BJ (cell line): ENCODE results near the gene RBM26. TPM values are rescaled to one million over a fixed set of nuclear protein-coding genes. Genes with fewer than 3 reads are reported as not detected.

Source experiments
- CTCF ChIA-PET: fragments of 350-600 bp; formaldehyde crosslinking; extraction: SDS; loops from one replicate; lab custom pipeline; 2021; ENCODE audit warnings: antibody characterized with exemption, inconsistent platforms; lab: Yijun Ruan, JAX
- POLR2A ChIA-PET: fragments of 300-600 bp; sonication (Branson Sonifier 250); formaldehyde crosslinking; extraction: SDS; loops from one replicate; lab custom pipeline; 2021; ENCODE audit warnings: antibody characterized with exemption; lab: Charles Lee
- DNase-seq: peaks from one replicate; pipeline ENCODE4 v3.0.0-alpha.2; 2011; ENCODE audit warnings: low read depth
- H3K27me3 ChIP-seq: 2 replicates; pipeline ENCODE4 v1.6.0; 2011; ENCODE audit warnings: low read length; ENCODE audit not compliant: control insufficient read depth, insufficient read depth
- H3K36me3 ChIP-seq: 2 replicates; pipeline ENCODE4 v1.5.1; 2011; ENCODE audit warnings: low read length; ENCODE audit not compliant: control insufficient read depth, insufficient read depth
- H3K4me3 ChIP-seq: 2 replicates; pipeline ENCODE4 v1.5.1; 2011; ENCODE audit warnings: low read depth, mild to moderate bottlenecking, control low read depth, low read length
- CTCF ChIP-seq: IDR thresholded peaks from 2 replicates; pipeline ENCODE4 v1.5.1; 2011; ENCODE audit warnings: low read depth, mild to moderate bottlenecking, control low read depth, inconsistent platforms, low read length, moderate library complexity; ENCODE audit not compliant: insufficient read depth
- polyA plus RNA-seq: library from polyadenylated mRNA; depleted of rRNA; stranded (reverse); fragments of >200 nt; gene quantifications from 2 replicates; pipeline ENCODE4 v1.2.3, GENCODE V29; 2011

RBM26 gene
- polyA plus RNA-seq, 1 experiment: 7.9 TPM

DNA sequence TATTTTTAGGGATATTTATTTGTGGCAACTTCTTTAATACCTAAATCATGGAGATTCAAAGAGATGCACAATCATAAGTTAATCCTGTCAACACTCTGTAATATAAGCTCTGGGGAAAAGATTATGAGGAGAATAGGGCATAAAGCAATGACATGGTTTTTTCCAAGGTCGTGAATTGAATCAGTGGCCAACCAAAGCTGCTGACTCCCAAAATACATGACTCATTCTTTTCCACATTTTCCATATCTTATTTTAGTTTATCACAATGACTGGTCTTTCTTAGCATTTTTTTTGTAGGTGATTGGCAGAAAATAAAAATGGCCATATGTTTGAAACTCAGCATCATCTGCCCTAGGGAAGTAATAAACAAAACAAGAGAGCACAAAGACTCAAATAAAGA, 28.5 kb upstream of the RBM26 start:
- Histone ChIP-seq H3K4me3 (no peak overlapping the region), H3K27me3 (no peaks in the 10 kb centered on the region), H3K36me3 (no peaks in the 10 kb centered on the region)
- ChIA-PET CTCF (interaction anchor here (1.8 kb wide), 1 partner anchor 31 kb away, joined by 3 read pairs; no protein-coding TSS in a partner anchor), POLR2A (no interaction called here)
- no peak for TF ChIP-seq CTCF
- DNase-seq: no peak

- POLR2A ChIA-PET: interaction anchor here (0.6 kb wide), 1 partner anchor 18 kb away, joined by 3 read pairs; no protein-coding TSS in a partner anchor
- no peak for DNase-seq
- CTCF ChIA-PET: interaction anchor here (0.5 to 2.3 kb wide), 6 partner anchors 9 to 65 kb away, joined by 3 to 23 read pairs (median 4); no protein-coding TSS in a partner anchor
- no peak for TF ChIP-seq CTCF
- no peaks in the 10 kb centered on the region for H3K27me3 ChIP-seq
- no peaks in the 10 kb centered on the region for H3K36me3 ChIP-seq
- H3K4me3 ChIP-seq: no peak overlapping the region
These were observed 26.9 kb upstream of the RBM26 start for GRCh38 chr13:79432992-79433391.

DNA sequence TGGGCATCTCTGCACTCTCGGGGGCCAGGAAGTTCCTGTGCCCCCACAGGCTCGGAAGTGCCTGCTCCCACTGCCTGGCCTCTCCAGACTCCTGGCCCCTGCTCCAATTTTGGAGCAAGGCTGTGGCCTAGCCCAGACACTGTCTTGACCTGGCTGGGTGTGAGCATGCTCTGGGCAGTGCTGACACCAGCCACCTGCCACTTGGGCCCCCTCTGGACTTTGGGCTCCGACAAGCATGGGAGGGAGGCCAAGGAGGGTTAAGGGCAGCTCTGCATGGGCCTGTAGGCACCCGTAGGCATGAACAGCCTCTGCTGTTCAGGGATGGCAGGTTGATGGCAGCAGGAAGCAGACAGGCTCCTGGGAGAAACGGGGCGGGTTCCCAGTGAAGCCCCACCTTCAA, 26.0 kb upstream of the RBM26 start:
- no peak for DNase-seq
- H3K27me3 ChIP-seq: no peaks in the 10 kb centered on the region
- ChIA-PET POLR2A (no interaction called here), CTCF (interaction anchor here (0.9 to 2.3 kb wide), 2 partner anchors 8 to 25 kb away, joined by 3 to 23 read pairs; no protein-coding TSS in a partner anchor)
- H3K36me3 ChIP-seq: no peaks in the 10 kb centered on the region
- no peak for TF ChIP-seq CTCF
- H3K4me3 ChIP-seq: no peak overlapping the region

DNA sequence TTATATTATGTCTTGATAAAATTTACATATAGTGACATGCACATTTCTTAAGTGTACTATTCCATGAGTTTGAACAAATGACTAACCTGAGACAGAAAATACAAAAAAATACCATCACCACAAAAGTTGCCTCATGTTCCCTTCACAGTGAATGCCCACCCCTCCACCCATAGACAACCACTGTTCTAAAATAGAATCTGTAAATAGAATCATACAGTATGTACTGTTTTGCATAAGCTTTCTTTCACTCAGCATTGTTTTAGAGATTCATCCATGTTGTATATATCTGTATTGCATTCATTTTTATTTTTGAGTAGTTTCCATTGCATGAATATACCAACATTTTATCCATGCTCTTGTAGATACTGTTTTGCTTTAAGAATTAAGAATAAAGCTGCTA, 23.3 kb upstream of the RBM26 start:
- no peak for DNase-seq
- Histone ChIP-seq H3K4me3 (no peak overlapping the region), H3K27me3 (no peaks in the 10 kb centered on the region), H3K36me3 (no peaks in the 10 kb centered on the region)
- ChIA-PET POLR2A (no interaction called here), CTCF (no interaction called here)
- no peak for TF ChIP-seq CTCF

DNA sequence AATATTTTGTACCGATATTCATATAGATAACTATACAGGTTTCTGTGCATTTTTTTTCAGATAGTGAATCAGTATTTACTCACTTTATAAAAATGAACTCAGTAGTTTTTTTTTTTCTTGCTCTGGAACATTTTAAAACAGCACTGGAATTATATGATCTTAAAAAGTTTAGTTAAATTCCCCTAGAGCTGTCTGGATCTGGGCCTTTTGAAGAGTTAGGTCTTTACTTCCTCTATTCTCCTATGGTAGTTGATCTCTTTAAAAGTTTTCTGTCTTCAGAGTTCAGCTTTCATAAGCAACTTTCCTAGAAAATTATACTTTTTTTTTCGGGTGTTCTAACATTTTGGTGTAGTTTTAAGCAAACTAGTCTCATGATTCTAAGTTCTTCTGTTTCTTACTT, 21.8 kb upstream of the RBM26 start:
- ChIA-PET CTCF (interaction anchor here (0.7 to 1.8 kb wide), 4 partner anchors 39 to 115 kb away, joined by 3 to 4 read pairs (median 3); no protein-coding TSS in a partner anchor), POLR2A (no interaction called here)
- TF ChIP-seq CTCF: no peak
- no peak overlapping the region for H3K4me3 ChIP-seq
- no peaks in the 10 kb centered on the region for H3K36me3 ChIP-seq
- no peaks in the 10 kb centered on the region for H3K27me3 ChIP-seq
- DNase-seq: no peak
